NOMO-1 treated with DMSO at 0.1 percent for 48 hours (cell line): ENCODE measurements around the gene CDHR3.
A peak's percentile ranks its signal among the peaks of the same experiment; 100 is the strongest.

Experiments
- DNase-seq: peaks from one replicate; lab custom pipeline; 2025; ENCODE audit not compliant: unreplicated experiment; lab: John Stamatoyannopoulos, UW

Gene CDHR3

GRCh38 chr7:106047818-106048705 lies 85.0 kb downstream of the CDHR3 start:
- no peak for DNase-seq

GRCh38 chr7:106048706-106049020 lies 85.6 kb downstream of the CDHR3 start:
- DNase-seq, result no peak

GRCh38 chr7:106049139-106049752 lies 86.2 kb downstream of the CDHR3 start:
- no peak for DNase-seq

- DNase-seq, result no peak
Observed at GRCh38 chr7:106050002-106050745, 87.1 kb downstream of the CDHR3 start.

- no peak for DNase-seq
Observed at GRCh38 chr7:106050746-106051117, 87.7 kb downstream of the CDHR3 start.

GRCh38 chr7:106052681-106053080 lies 89.6 kb downstream of the CDHR3 start:
- no peak for DNase-seq

GRCh38 chr7:106053109-106053508 lies 90.0 kb downstream of the CDHR3 start:
- no peak for DNase-seq

- no peak for DNase-seq
Observed at GRCh38 chr7:106054156-106054910, 91.3 kb downstream of the CDHR3 start.

GRCh38 chr7:106054971-106055532 lies 92.0 kb downstream of the CDHR3 start:
- DNase-seq, result no peak

GRCh38 chr7:106056513-106057203 lies 93.6 kb downstream of the CDHR3 start:
- peak; percentile 29 for DNase-seq

- DNase-seq, result no peak
Observed at GRCh38 chr7:106057204-106057961, 94.3 kb downstream of the CDHR3 start.

GRCh38 chr7:106057962-106058927 lies 95.2 kb downstream of the CDHR3 start:
- no peak for DNase-seq

- no peak for DNase-seq
Observed at GRCh38 chr7:106058928-106059324, 95.9 kb downstream of the CDHR3 start.

- DNase-seq, result peak; percentile 20
Observed at GRCh38 chr7:106059556-106059955, 96.5 kb downstream of the CDHR3 start.

- no peak for DNase-seq
Observed at GRCh38 chr7:106060394-106060920, 97.4 kb downstream of the CDHR3 start.

- DNase-seq, result no peak
Observed at GRCh38 chr7:106061301-106061979, 98.4 kb downstream of the CDHR3 start.

- no peak for DNase-seq
Observed at GRCh38 chr7:106062006-106062405, 98.9 kb downstream of the CDHR3 start.

- DNase-seq, result no peak
Observed at GRCh38 chr7:106062521-106062931, 99.5 kb downstream of the CDHR3 start.
